GM20000 (cell line): ENCODE data around the gene NAMPT.

Experiments used
- DNase-seq: peaks from one replicate; pipeline ENCODE4 v3.0.0; 2012; ENCODE audit warnings: low spot score
- TF ChIP-seq, protein P1 (sequence below): IDR thresholded peaks from 2 replicates; pipeline ENCODE4 v1.5.1; 2012; ENCODE audit warnings: mild to moderate bottlenecking, control low read depth; ENCODE audit errors: extremely low read depth, missing control alignments

Gene NAMPT

GRCh38 chr7:106199813-106200364 is 84.9 kb downstream of the NAMPT start:
- DNase-seq = no peak
- TF ChIP-seq, protein P1, sequence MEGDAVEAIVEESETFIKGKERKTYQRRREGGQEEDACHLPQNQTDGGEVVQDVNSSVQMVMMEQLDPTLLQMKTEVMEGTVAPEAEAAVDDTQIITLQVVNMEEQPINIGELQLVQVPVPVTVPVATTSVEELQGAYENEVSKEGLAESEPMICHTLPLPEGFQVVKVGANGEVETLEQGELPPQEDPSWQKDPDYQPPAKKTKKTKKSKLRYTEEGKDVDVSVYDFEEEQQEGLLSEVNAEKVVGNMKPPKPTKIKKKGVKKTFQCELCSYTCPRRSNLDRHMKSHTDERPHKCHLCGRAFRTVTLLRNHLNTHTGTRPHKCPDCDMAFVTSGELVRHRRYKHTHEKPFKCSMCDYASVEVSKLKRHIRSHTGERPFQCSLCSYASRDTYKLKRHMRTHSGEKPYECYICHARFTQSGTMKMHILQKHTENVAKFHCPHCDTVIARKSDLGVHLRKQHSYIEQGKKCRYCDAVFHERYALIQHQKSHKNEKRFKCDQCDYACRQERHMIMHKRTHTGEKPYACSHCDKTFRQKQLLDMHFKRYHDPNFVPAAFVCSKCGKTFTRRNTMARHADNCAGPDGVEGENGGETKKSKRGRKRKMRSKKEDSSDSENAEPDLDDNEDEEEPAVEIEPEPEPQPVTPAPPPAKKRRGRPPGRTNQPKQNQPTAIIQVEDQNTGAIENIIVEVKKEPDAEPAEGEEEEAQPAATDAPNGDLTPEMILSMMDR = no peak

GRCh38 chr7:106199024-106199423 is 85.8 kb downstream of the NAMPT start:
- DNase-seq = no peak
- TF ChIP-seq, protein P1 = no peak
